HS-27A (cell line): Measurements from ENCODE around the gene MCCC1.
"Not testable (repeated sequence)": the region's sequence is repeated elsewhere in the genome, so short reads cannot be mapped to it uniquely, and the experiment has no call there.

ENCODE experiments used
- DNase-seq: peaks from one replicate; pipeline ENCODE4 v3.0.0-alpha.2; 2012; ENCODE audit warnings: low read depth, missing footprints

The MCCC1 gene

DNA sequence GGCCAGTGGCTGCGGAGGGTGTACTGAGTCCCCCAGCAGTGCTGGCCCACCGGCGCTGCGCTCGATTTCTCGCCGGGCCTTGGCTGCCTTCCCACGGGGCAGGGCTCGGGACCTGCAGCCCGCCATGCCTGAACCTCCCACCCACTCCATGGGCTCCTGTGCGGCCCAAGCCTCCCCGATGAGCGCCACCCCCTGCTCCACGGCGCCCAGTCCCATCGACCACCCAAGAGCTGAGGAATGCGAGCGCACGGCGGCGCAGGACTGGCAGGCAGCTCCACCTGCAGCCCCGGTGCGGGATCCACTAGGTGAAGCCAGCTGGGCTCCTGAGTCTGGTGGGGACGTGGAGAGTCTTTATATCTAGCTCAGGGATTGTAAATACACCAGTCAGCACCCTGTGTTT, 1.7 kb upstream of the MCCC1 start:
- not testable (repeated sequence) for DNase-seq

DNA sequence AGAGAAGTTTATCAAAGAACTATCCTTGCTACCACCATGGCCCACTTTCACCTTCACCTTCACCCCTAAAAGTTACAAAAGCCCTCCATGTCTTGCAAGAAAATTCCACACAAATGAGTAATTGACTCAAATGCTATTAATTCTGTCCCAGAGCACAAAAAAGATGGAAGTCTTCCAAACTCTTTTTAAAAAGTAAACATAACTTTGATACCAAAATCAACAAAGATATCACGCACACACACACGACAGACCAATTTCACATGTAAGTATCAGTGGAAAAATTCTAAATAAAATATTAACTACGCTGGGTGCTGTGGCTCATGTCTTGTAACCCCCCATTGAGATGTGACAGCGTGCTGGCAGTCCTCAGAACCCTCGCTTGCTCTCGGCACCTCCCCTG, 1.1 kb upstream of the MCCC1 start:
- DNase-seq = no peak

- DNase-seq = no peak
Measured at GRCh38 chr3:183099838-183100204, 525 bp upstream of the MCCC1 start.

DNA sequence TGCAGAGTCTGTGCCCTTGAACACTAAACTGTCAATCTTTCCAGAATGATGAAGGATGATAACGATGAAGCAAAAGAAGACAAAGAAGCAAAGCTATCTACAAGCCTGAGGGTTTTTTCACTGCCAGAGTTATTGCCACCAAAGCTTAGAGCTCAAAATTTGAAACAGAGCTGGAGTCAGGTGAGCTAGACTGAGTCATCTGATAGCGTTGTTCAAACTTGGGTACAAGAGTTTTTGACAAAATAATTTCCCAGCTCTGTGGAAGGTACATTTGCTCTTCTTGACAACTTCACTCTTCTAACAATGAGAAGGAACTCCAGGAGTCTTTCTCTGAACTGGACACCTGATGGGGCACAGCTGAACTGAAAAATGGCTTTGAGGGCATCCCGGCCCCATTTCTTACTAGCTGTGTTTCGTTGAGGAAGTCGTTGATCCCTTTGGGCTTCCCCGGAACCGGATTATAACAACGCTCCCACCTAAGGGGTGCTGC, 715 bp downstream of the MCCC1 start:
- DNase-seq = no peak

DNA sequence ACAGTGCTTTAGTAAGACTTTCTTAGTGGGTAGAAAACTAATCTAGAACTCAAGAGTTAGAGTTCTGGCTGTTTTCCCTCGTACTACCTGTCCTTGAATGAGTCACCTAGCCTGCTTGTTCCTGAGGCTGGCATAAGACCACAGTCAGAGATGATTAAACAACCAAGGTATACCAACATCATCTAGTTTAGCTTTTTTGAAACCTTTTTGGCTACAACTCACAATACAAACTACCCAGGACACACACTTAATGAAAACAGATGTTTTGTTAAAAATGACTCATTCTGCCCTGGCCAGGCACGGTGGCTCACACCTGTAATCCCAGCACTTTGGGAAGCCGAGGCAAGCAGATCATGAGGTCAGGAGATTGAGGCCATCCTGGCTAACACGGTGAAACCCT, 4.6 kb downstream of the MCCC1 start:
- no peak for DNase-seq

GRCh38 chr3:183092256-183092655, 7.0 kb downstream of the MCCC1 start:
- no peak for DNase-seq

GRCh38 chr3:183087184-183087583, 12.1 kb downstream of the MCCC1 start:
- no peak for DNase-seq

DNA sequence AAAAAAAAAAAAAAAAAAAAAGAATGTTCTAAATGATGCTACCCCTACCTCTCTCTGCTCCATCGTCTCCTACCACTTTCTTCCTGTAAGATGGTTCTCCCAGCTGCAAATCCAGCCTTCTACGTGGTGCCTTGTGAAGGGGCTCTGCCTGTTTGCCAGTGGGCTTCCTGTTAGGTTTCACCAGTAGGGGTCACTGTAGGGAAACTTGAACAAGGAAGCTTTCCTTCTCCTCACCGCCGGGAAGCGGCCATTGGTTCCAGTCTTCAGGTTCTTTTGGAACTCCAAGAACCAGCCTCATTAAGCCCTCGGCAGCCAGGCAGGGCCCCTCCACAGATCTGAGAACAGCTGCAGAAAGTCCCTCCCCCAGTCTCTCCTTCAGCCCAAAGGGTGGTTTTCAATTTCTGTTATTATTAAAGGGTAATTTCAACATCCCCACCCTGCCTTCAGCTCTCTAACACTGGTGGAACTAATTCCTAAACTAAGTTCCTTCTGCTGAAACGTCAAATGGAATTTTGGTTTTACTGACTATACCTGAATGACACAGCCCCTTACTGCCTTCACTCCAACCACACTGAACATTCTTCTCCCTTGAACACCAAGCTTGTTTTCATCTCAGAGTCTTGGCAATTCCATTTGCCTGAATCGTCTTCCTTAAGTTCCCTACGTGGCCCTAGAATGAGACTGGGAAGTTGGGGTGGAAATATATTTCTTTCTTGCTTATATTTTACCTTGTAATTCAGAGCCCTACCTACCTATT, 13.5 kb downstream of the MCCC1 start:
- DNase-seq = no peak

DNA sequence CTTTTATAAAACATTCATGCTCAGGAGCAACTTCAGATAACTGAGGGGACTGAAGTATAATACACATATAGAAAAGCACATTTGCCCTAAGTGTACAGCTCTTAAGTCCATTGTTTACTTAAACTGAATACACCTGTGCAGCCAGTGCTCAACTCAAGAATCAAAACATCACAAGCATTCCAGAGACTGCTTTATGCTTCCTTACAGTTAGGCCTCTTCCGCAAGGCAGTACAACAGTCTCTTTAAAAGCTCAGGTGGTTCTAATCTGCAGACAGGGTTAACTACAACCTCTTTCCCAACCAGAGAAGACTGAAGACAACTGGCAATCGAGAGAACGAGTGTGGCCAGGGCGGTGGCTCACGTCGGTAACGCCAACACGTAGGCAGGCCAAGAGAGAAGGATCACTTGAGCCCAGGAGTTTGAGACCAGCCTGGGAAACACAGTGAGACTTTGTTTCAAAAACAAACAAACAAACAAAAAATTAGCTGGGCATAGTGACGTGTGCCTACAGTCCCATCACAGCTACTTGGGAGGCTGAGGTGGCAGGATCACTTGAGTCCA, 16.9 kb downstream of the MCCC1 start:
- no peak for DNase-seq

GRCh38 chr3:183081459-183082183, 17.7 kb downstream of the MCCC1 start:
- DNase-seq = no peak

- no peak for DNase-seq
Measured at GRCh38 chr3:183080628-183081027, 18.7 kb downstream of the MCCC1 start.

GRCh38 chr3:183074881-183075280, 24.4 kb downstream of the MCCC1 start:
- no peak for DNase-seq

DNA sequence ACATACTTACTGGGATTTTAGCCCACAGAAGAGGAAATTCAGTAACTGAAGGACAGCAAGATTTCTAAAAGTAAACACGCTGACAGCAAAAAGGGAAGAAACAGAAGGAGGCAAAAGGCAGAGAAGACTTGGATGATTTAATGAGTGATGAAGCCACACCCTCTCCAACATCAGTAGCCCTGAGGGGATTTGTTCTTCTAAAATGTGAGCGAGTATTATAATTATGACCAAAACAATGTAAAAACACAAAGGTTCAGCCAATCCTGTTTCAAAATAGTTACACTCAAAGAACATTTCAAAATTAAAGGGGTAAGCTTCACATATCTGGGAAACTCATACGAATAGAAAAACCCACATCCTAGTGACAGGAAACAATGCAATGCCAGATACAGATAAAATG, 25.0 kb downstream of the MCCC1 start:
- DNase-seq = no peak

DNA sequence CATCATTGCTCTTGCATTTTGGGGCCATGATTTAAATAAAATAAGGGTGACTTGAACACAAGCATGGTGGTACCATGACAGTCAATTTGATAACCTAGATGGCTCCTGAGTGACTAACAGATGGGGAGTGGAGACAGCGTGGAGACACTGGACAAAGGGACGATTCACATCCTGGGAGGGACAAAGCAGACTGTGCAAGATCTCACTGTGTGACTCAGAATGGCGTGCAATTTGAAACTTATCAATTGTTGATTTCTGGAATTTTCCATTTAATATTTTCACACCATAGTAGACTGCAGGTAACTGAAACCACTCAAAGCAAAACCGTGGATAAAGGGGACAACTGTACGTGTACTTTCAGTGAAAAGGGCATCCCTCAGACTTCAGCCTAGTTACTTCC, 25.5 kb downstream of the MCCC1 start:
- DNase-seq = no peak

DNA sequence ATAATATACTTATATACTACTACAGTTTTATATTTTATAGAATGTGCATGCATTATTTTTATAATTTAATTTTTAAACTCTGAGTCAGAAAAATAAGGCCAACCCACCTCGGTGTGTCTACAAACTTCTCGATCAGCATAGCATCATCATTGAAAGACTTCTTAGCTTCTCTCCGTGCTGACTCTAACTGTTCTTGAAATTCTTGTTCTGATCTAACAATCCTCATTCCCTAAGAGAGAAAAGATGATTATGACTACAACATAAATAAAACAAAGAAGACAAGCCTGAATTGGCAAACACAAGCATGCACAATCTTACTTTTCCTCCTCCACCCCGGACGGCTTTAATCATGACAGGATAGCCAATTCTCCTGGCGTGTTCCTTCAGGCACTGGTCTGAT, 28.4 kb downstream of the MCCC1 start:
- no peak for DNase-seq

- no peak for DNase-seq
Measured at GRCh38 chr3:183069086-183069485, 30.2 kb downstream of the MCCC1 start.

DNA sequence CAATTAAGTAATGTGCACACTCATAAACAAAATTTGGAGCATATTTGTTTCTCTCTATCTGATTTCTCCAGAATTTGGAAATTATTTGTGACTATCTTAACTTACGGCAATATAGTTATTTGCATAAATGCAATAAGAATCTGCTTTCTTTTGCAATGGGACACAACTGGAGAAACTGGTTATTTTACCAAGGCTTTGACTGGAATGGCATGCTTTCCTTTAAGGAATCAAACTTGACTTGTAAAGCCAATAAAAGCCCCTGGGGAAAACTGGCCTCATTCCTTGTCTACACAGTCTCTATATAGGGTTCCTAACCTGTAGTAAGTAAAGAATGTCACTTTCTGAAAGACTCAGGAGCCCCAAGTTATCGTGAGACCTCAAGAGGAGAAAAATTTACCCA, 32.4 kb downstream of the MCCC1 start:
- DNase-seq = not testable (repeated sequence)

DNA sequence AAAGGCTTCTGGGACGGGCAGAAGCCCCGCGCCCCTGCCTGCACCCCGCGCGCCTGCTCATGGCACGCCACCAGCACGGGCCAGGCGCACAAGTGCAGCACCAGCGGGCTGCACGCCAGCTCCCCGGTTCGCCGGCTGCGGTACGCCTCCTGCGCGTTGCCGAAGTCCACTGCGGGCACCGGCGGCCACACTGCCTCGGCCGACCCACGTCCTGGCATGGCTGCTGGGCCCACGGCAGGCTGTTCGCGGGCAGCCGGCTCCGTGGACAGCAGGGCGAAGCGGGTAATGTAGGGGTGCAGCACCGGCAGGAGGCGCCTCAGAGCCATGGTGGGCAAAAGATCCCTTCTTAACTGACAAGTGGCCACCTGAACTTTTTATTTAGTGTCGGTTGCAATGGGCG, 34.8 kb downstream of the MCCC1 start:
- no peak for DNase-seq

GRCh38 chr3:183061391-183062172, 37.7 kb downstream of the MCCC1 start:
- DNase-seq = no peak

GRCh38 chr3:183058351-183058750, 40.9 kb downstream of the MCCC1 start:
- DNase-seq = no peak

GRCh38 chr3:183050706-183051105, 48.6 kb downstream of the MCCC1 start:
- DNase-seq = no peak

- DNase-seq = no peak
Measured at GRCh38 chr3:183046883-183047282, 52.4 kb downstream of the MCCC1 start.
